ENCODE data around the gene HOXD3. TPM values are rescaled to one million over a fixed set of nuclear protein-coding genes. Genes with fewer than 3 reads are reported as not detected.
A peak's percentile ranks its signal among the peaks of the same experiment; 100 is the strongest.

HOXD3 gene
- polyA plus RNA-seq, 1 donor from 2014 or later: not detected

DNA sequence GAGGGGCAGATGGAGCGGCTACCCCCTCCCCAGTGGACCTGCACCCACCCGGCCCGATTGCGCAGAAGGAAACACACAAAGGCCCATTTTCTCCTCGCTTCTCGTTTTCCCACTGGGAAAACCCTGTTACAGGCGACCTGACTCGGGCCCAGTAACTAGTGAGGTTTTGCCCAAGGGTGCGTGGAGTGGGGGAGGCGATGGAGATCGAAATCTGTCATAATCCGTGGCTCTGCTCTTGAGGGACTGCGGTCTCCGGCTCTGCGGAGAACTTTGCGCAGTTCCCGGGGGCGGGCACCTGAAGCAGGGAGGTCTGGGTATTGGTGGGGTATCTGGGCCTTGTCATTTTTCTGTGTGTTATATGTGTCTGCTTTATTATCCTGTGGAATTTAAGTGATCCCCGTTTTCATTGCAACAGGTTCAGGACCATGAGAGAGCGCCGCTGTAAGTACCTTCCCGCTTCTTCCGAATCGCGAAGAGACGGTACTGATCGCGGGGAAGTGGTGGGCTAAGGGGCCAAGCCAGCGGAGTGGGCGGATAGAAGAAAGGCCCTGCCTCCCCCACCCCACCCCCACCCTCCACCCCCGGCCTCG, 9.8 kb upstream of the HOXD3 start:
- Mint-ChIP-seq H3K9me3 (peaks cover 0 to 3% (median 0%) of the 10 kb centered on the region in 3 donors), H3K27me3 (peaks cover 65% of the 10 kb centered on the region), H3K27ac (peak overlapping the region in 1 of 3 donors; percentile 16), H3K4me1 (peaks cover 0 to 2% (median 0%) of the 10 kb centered on the region in 3 donors), H3K36me3 (peaks cover 3% of the 10 kb centered on the region), H3K4me3 (no peak overlapping the region)

GRCh38 chr2:176147800-176148496, 9.2 kb upstream of the HOXD3 start:
- H3K27me3 Mint-ChIP-seq: peaks cover 70% of the 10 kb centered on the region
- peaks cover 0 to 3% (median 0%) of the 10 kb centered on the region in 3 donors for H3K9me3 Mint-ChIP-seq
- peaks cover 0 to 2% (median 0%) of the 10 kb centered on the region in 3 donors for H3K4me1 Mint-ChIP-seq
- H3K27ac Mint-ChIP-seq: no peak overlapping the region
- peaks cover 3% of the 10 kb centered on the region for H3K36me3 Mint-ChIP-seq
- H3K4me3 Mint-ChIP-seq: no peak overlapping the region

DNA sequence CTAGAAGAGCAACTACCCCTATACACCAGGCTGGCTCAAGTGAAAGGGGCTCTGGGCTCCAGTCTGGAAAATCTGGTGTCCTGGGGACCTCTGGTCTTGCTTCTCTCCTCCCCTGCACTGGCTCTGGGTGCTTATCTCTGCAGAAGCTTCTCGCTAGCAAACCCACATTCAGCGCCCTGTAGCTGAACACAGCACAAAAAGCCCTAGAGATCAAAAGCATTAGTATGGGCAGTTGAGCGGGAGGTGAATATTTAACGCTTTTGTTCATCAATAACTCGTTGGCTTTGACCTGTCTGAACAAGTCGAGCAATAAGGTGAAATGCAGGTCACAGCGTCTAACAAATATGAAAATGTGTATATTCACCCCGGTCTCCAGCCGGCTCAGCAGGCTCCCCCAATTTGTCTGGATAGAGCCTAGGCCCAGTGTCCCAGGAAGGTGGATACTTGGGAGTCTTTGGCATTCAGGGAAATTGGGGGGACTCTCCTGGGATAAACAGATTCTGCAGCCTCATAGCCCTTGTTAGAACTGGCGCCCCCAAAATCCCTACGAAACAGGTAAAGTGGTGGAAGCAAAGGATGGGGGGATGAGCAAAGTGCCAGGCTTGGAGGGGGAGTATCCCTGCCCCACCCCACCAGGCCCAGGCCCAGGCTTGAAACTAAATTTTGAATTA, 8.2 kb upstream of the HOXD3 start:
- Mint-ChIP-seq H3K9me3 (peaks cover 0 to 3% (median 0%) of the 10 kb centered on the region in 3 donors), H3K27me3 (peaks cover 66% of the 10 kb centered on the region), H3K36me3 (peaks cover 3% of the 10 kb centered on the region), H3K27ac (no peak overlapping the region), H3K4me3 (peak overlapping the region in 1 of 4 donors; percentile 51), H3K4me1 (peaks cover 0 to 2% (median 0%) of the 10 kb centered on the region in 3 donors)

DNA sequence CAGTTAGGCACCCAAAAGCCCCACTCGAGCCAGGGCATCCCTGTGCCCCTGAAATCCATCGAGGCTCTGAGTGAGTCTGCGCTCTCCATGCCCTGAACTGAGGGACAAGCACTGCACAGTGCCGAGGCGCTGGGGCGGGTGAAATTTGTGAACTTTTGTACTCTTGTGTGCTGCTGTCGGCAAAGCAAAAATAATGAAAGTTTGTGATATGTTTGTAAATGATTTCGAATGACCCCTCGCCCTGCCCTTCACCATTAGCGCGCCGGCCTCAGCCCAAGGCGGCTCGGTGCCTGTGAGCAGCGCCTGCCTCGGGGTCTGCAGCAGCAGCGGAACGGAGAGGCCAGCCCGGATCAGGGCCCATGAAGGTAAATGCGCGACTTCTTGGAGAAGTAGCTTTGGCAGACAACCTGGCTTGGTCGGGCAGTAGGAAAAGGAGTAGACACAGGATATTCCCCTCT, 7.6 kb upstream of the HOXD3 start:
- H3K9me3 Mint-ChIP-seq: no peaks in the 10 kb centered on the region
- peaks cover 0 to 2% (median 0%) of the 10 kb centered on the region in 3 donors for H3K4me1 Mint-ChIP-seq
- no peaks in the 10 kb centered on the region for H3K36me3 Mint-ChIP-seq
- H3K27me3 Mint-ChIP-seq: peaks cover 65% of the 10 kb centered on the region
- peak overlapping the region in 1 of 4 donors; percentile 35 for H3K4me3 Mint-ChIP-seq
- no peak overlapping the region for H3K27ac Mint-ChIP-seq

GRCh38 chr2:176149939-176150583, 7.0 kb upstream of the HOXD3 start:
- H3K9me3 Mint-ChIP-seq: no peaks in the 10 kb centered on the region
- peak overlapping the region in 1 of 4 donors; percentile 35 for H3K4me3 Mint-ChIP-seq
- H3K27me3 Mint-ChIP-seq: peaks cover 60% of the 10 kb centered on the region
- H3K4me1 Mint-ChIP-seq: peaks cover 0 to 2% (median 0%) of the 10 kb centered on the region in 3 donors
- H3K36me3 Mint-ChIP-seq: no peaks in the 10 kb centered on the region
- H3K27ac Mint-ChIP-seq: peak overlapping the region; percentile 34 to 89 (median 48)

- H3K36me3 Mint-ChIP-seq: no peaks in the 10 kb centered on the region
- H3K27ac Mint-ChIP-seq: peak overlapping the region in 2 of 3 donors; percentile 60 to 89
- H3K4me3 Mint-ChIP-seq: peak overlapping the region in 1 of 4 donors; percentile 49
- H3K4me1 Mint-ChIP-seq: no peaks in the 10 kb centered on the region
- H3K9me3 Mint-ChIP-seq: no peaks in the 10 kb centered on the region
- peaks cover 62% of the 10 kb centered on the region for H3K27me3 Mint-ChIP-seq
Measured at GRCh38 chr2:176150584-176151441, 6.3 kb upstream of the HOXD3 start.

GRCh38 chr2:176151442-176152287, 5.4 kb upstream of the HOXD3 start, which contains the start of gene HOXD4:
Gene HOXD4 (plus strand): TSS chr2:176151550. CDS start chr2:176151634, 84 bp downstream.
- peaks cover 63% of the 10 kb centered on the region for H3K27me3 Mint-ChIP-seq
- peak within 1 kb of the TSS in 1 of 4 donors; percentile 49 for H3K4me3 Mint-ChIP-seq
- no peaks in the 10 kb centered on the region for H3K9me3 Mint-ChIP-seq
- no peaks in the 10 kb centered on the region for H3K4me1 Mint-ChIP-seq
- H3K27ac Mint-ChIP-seq: peak within 1 kb of the TSS in 2 of 3 donors; percentile 60 to 89
- no peaks in the 10 kb centered on the region for H3K36me3 Mint-ChIP-seq

GRCh38 chr2:176152350-176153181, 4.5 kb upstream of the HOXD3 start:
- H3K27ac Mint-ChIP-seq: no peak overlapping the region
- H3K36me3 Mint-ChIP-seq: no peaks in the 10 kb centered on the region
- no peaks in the 10 kb centered on the region for H3K4me1 Mint-ChIP-seq
- H3K4me3 Mint-ChIP-seq: no peak overlapping the region
- H3K9me3 Mint-ChIP-seq: peaks cover 0 to 2% (median 0%) of the 10 kb centered on the region in 3 donors
- H3K27me3 Mint-ChIP-seq: peaks cover 57% of the 10 kb centered on the region

DNA sequence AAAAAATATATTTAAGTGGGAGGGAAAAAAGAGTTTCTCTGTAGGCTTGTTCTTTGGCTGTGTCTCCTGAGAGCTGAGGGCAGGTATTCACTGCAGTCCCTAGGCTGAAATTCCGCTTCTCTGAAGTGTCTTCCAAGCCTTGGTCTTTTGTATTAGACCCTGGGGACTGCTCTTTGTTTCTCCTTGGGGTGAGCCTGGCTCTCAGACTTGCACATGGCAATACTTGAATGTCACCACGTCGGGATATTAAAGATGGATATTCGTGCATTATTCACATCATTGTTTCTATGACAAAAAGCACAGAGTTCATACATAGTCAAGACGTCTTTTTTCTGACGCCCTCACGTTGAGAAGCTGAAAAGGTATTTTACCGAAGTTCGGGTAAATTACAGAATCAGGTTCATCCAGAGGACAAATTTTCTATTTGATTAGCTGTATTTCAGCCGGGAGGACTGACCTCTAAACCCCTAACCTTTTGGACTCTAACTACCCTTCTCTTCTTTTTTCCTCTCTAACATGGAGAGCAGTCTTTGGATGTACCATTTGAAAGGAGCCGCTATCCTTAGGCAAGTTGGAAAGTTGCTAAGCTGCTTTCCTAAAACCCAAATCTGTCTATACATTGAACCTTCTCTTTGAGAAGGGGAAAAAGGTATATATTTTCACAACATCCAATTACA, 2.4 kb upstream of the HOXD3 start:
- Mint-ChIP-seq H3K4me3 (no peak overlapping the region), H3K27me3 (peaks cover 52% of the 10 kb centered on the region), H3K36me3 (no peaks in the 10 kb centered on the region), H3K4me1 (peaks cover 0 to 1% (median 0%) of the 10 kb centered on the region in 3 donors), H3K27ac (no peak overlapping the region), H3K9me3 (peaks cover 0 to 5% (median 0%) of the 10 kb centered on the region in 3 donors)

DNA sequence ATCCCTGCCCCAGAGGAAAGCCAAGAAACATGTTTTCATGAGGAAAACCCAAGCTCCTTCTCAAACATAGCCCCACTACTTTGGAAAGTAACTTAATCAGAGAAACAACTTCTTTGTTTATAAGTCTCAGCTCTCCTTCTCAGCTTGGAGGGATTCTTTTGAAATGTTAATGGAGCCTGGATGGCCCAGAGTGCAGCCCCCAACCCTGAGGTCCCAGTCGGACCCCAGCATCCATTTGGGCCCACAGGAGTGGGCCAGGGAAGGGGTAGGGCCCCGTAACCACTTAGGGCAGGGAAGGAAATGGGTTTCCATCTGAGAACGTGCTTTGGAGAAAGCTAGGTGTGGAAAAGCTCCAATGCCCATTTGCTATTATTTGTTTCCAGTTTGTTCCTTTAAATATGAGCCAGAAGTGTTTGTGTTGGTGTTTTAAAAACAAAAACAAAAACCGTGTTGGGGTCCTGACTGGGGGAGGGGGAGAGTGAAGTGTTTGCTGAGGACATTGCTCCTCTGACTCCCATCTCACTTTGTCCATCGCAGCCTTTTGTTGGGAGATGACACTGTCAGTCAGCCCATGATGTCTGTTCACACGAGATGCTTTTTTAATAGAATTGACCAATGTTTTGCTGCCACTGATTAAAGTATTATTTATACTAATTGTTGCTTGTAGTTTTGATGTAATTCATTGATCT, 1.6 kb upstream of the HOXD3 start:
- Mint-ChIP-seq H3K4me1 (peaks cover 0 to 1% (median 0%) of the 10 kb centered on the region in 3 donors), H3K4me3 (peak overlapping the region in 1 of 4 donors; percentile 46), H3K27me3 (peaks cover 48% of the 10 kb centered on the region), H3K36me3 (no peaks in the 10 kb centered on the region), H3K9me3 (peaks cover 0 to 5% (median 0%) of the 10 kb centered on the region in 3 donors), H3K27ac (no peak overlapping the region)

DNA sequence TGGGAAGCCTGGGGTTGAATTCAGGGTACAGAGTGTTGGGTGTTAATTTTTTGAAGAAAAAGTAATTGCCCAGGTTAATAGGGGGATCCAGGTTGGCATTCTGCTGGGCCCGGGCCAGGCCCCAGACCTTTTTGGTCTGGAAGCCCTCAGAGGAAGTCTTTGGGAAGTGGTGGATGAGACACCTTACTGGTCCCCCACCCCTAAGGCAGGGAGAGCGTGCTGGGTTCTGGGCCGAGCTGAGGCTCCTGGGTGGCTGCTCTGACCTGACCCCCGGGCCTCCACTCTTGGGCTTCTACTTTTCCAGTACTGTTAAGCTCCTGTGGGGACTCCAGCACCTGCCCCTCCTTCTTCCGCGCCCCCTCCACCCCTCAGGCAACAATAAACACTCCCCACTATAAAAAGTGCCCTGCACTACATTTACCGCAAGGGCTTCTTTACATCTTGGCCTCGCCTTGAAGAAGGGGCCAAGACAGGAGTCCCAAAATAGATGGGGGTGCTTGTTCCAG, 753 bp upstream of the HOXD3 start:
- Mint-ChIP-seq H3K27ac (peak overlapping the region; percentile 23 to 62 (median 60)), H3K36me3 (no peaks in the 10 kb centered on the region), H3K4me1 (peaks cover 0 to 1% (median 0%) of the 10 kb centered on the region in 3 donors), H3K27me3 (peaks cover 48% of the 10 kb centered on the region), H3K9me3 (peaks cover 0 to 7% (median 0%) of the 10 kb centered on the region in 3 donors), H3K4me3 (peak overlapping the region in 2 of 4 donors; percentile 29 to 41)
